Limb (tissue), 2 donors: Measurements from ENCODE around the gene ODF2.
A peak's percentile ranks its signal among the peaks of the same experiment; 100 is the strongest.
"Not testable (repeated sequence)": the region's sequence is repeated elsewhere in the genome, so short reads cannot be mapped to it uniquely, and the experiment has no call there.

Experiments used
- DNase-seq, 2 donors: peaks; one replicate each; pipeline ENCODE4 v3.0.0-alpha.2; 2016; ENCODE audit errors: extremely low spot score in 2 of 2

Gene ODF2

DNA sequence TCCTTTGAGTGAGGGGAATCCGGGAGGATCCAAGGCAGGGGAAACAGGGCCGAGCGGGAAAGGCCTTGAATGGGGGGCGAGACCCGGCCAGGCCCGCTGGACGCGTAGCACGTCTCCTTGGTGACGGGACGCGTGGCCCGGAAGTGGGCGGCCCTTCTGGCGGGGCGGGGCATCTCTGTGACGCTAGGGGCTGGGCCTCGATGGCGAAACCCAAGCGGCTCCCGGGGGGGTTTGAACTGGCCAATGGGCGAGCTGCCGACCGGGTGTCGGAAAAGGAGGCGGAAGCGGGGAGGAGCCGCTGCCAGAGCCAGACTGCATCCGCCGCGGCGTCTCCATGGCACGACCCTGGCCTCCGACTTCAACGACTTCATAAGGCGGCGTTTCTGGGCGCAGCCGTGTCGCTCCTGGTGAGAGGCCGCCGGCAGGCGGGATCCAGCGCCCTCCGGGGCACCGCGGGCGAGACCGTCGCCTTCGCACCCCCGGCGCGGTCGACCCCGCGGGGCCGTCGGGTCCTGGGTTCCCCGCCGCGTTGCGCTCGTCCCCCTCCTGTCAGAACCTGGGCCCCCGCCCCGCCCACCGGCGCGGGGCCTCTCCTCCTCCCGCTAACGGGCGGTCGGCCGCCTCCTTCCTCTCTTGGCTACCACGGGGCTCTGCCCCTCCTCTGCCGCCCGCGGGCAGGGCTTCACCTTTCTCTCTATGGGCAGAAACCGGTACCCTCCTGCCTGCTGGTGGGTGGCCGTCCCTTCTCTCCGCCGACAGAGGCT, at the start of gene ODF2:
TSS of gene ODF2 (plus strand) at position 158 of the 764 bp plus-strand sequence. CDS start at position 244, 86 bp downstream.
- peak; percentile 97 to 99 for DNase-seq

GRCh38 chr9:128406848-128407391, 48.9 kb upstream of the ODF2 start:
- no peak for DNase-seq

DNA sequence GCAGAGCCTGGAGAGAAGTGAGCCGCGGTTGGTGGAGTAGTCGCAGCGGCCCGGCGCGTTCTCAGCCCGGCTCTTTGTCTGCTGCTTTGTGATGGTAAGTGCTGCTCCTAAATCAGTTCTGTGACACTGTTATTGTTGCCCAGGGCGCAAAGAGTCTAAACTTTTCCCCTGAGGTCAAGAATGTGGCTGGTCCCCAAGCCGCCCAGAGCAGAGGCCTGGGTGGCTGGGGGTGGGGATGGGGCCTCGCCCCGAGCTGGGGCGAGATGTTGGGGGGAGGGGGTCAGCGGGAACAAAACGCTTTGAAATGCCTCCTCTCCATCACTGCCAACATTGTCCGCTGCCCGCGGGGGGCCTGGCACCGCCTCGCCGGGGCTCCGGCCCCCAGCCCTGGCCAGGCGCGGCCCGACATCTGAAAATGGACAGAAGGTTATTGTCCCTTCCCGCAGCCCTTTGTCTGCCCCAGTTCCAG, 46.8 kb upstream of the ODF2 start:
- no peak for DNase-seq

DNA sequence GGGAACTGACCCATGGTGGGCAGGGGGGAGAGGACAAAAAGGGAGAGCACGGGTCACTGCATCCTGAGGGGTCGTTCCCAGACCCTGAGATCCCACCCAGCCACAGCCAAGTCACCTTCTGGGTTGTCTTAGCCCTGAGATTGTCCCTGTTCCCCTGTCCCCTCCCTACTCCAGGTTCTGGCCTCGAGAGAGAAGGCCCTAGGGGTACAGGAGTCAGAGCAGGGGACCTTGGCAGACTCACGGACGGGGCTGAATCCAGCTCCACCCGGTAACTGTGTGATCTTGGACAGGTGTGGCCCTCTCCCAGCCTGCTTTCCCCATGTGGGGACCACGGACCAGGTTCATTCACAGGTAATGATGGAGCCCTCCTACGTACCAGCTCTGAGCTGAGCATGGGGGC, 46.4 kb upstream of the ODF2 start:
- no peak for DNase-seq

DNA sequence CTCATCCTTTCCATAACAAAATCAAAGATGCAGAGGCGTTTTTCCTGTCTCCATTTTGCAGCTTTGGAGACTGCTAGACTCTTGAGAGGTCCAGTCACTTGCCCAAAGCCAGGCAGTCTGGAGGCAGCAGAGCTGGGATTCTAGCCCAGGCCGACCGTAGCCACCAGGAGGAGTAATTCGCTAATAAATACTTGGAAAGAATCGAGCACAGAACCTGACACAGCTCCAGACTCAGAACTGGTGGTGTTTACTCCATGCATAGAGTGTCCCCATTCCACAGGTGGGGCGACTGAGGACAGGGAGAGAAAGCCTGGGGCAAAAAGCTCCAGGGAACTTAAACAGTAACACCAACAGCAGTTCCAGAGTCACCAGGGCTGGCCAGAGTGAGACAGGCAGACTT, 45.8 kb upstream of the ODF2 start:
- DNase-seq: no peak

- DNase-seq: peak in 1 of 2 donors; percentile 27
Observed at GRCh38 chr9:128411364-128412119, 44.3 kb upstream of the ODF2 start.

GRCh38 chr9:128412120-128412790, 43.6 kb upstream of the ODF2 start:
- DNase-seq: peak; percentile 40 to 87

DNA sequence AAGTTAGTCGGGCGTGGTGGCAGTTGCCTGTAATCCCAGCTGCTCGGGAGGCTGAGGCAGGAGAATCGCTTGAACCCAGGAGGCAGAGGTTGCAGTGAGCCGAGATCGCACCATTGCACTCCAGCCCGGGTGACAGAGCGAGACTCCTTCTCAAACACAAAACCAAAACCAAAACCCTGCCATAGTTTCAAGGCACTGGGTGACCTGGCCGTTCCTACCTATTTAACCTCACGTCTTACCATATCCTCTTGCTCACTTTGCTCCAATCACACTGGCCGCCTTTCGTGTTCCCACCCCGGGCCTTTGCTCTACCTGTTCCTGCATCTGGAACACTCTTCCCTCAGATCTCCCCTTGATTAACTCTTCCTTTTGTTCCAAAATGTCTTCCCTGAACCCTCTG, 42.1 kb upstream of the ODF2 start:
- not testable (repeated sequence) for DNase-seq

- DNase-seq: no peak
Observed at GRCh38 chr9:128414461-128414860, 41.3 kb upstream of the ODF2 start.

- DNase-seq: no peak
Observed at GRCh38 chr9:128415281-128415680, 40.5 kb upstream of the ODF2 start.

DNA sequence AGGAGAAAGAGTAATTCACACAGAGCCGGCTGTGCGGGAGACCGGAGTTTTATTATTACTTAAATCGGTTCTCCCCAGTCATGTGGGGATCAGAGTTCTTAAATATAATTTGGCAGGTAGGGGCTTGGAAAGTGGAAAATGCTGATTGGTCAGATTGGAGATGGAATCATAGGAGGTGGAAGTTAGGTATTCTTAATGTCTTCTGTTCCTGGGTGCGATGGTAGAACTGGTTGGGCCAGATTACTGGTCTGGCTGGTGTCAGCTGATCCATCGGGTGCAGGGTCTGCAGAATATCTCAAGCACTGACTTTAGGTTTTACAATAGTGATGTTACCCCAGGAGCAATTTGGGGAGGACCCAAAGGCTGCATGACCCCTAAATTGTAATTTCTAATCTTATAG, 39.8 kb upstream of the ODF2 start:
- DNase-seq: no peak

DNA sequence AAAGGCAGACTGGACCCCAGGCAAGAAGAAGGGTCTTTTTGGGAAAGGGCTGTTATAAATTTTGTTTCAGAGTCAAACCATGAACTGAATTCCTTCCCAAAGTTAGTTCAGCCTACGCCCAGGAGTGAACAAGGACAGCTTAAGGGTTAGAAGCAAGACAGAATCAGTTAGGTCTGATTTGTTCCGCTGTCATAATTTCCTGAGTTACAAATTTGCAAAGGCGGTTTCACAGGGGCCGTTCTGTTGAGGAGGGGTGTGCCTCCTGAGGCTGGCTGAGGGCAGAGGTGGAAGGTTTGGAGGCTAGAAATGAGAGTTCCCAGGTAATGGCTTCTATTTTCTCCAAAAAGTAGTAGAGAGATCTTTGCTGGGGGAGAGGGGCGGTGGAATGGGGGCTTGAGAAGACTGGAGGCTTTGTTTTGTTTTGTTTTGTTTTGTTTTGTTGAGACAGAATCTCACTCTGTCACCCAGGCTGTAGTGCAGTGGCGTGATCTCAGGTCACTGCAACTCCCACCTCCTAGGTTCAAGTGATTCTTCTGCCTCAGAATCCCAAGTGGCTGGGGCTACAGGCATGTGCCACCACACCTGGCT, 39.3 kb upstream of the ODF2 start:
- DNase-seq: no peak

DNA sequence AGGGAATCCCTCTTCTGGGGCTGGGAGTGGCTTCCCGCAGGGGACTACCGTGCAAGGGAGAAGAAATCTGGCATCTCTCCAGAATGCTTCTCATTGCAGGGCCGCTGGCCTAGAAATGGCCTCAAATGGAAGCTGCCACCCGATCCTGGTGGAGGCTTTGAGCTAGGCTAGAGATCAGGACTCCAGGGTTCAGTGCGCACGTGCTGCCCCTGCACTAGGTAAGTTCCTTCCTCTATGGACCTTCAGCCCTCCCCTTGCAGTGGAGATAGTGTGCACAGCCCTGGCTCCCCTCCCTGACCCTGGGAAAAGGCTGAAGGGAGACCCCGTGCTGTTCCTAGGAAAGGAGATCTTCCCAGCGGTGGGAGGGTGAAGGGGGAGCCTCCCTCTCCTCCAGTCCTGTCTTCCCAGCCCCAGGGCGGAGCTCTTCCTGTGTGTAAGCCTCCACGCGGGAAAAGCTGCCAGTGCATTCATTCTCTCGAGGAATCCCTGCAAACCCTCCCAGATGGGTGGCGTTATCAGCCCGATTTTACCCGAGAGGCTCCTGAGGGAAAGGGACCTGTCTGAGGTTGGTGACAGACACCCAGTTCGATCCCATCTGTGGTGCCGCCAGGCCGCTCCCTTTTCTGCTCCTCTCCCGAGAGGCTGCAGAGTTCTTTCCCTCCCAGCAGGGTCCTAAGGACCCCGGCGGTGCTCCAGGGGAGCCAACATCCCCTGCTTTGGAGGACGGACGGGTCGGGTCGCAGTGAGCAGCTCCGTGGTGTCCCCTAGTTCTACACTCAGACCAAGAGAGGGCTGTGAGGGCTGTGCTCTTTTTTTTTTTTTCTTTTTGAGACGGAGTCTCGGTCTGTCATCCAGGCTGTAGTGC, 36.5 kb upstream of the ODF2 start:
- no peak for DNase-seq

DNA sequence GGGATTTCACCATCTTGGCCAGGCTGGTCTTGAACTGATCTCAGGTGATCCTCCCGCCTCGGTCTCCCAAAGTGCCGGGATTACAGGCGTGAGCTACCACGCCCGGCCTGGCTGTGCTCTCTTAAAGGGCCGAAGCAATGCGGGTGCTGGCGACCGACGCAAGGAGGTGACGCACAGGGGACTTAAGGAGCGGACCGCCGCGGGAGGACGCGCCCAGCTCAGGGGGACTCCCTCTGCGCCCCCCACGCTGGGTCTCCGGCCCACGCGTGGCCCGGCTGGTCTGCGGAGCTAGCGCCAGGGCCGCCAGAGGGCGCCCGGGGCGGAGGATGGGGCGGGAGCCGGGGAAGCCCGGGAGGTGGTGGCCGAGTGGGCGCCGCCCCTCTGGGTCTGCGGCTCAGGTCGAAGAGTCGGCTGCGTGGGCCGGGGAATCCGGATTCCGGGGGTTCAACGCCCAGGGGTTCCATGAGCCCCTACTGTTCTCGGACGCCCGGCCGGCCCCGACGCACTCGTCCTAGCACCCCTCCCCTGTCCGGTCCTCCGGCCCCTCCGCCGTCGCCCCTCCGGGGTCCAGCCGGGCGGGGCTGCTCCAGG, 35.7 kb upstream of the ODF2 start:
- peak; percentile 69 to 87 for DNase-seq

DNA sequence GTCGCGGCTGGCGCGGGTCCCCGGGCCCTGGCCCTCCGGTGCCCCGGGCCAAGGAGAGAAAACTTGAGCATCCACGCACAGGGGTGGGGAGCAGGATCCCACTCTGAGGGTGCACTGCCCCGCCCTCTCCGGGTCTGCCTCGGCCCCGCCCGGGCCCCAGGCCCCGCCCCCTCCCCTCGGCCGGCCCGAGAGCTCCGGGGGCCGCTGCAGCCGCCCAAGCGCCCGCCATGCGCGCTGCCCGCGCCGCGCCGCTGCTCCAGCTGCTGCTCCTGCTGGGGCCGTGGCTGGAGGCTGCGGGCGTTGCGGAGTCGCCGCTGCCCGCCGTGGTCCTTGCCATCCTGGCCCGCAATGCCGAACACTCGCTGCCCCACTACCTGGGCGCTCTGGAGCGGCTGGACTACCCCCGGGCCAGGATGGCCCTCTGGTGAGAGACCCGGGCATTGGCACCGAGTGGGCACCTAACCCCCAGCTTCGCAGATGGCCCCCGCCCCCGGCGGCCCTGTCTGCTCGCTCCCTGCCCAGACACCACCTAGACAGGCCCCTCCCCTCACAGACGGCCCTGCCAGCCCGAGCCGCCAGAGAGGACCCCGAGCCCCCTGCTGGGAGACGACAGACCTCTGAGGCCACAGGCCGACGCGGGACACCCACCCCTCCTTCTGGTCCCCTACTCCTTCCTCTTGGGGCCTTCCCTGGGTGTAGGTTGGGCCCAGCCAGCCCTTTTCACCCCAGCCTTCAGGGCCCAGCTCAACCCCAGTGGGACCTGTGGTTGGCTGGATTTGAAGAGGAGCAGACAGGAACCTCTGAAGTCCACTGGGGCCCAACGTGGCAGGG, 34.9 kb upstream of the ODF2 start, which contains the start of gene CERCAM:
TSS of gene CERCAM (plus strand) at position 207 of the 831 bp plus-strand sequence. CDS start at position 228, 21 bp downstream.
- peak; percentile 60 to 86 for DNase-seq

DNA sequence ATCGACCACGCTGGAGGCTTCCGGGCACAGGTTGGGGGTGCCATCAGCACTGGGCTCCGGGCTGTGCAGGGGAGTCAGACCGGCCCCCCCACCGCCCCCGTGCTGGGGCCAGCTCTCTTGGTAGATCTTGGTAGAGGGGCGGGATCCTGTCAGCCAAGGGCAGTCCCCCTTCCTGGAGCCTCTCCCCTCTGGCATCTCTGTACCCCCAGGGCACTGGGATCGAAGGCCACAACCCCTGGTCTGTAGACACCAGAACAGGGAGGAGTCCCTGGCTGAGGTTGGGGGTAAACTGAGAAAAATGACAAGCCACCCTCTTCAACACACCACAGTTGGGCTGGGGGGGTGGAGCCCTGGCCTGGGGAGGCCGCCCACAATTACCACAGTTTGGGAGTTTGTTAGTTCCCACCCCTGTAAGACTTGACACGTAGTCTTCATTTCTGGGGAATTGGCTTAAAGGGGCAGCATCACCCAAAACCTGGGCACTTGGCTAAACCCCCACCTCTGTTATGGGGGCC, 34.3 kb upstream of the ODF2 start:
- no peak for DNase-seq

DNA sequence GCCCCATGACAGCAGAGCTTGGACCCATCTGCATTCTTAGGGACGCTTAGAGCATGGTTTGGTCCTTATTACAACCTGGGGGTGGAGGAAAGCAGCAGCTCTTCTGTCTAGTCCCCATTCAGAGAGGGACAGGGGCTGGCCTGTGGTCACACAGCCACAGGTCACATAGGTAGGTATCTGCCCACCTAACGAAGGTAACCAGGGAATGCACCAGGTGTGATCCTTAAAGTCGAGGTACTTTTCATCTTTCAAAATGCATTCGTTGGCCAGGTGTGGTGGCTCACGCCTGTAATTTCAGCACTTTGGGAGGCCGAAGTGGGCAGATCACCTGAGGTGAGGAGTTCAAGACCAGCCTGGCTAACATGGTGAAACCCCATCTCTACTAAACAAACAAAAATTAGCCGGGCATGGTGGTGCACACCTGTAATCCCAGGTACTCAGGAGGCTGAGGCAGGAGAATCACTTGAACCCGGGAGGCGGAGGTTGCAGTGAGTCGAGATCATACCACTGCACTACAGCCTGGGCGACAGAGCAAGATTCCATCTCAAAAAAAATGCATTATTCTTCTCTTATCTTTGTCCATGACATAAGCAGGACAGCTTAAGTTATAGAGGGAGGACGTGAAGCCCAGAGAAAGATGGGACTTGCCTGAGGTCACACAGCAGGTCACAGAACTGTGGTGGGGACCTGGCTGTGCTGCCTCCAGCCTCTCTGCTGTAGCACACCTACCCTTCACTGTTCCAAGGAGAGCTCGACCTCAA, 33.6 kb upstream of the ODF2 start:
- DNase-seq: not testable (repeated sequence)

- no peak for DNase-seq
Observed at GRCh38 chr9:128422783-128423150, 33.0 kb upstream of the ODF2 start.
